GM18867 (cell line): ENCODE results near the gene NUF2.

Experiments used
- ATAC-seq: cut with Tn5 transposase; IDR thresholded peaks from one replicate; pipeline ENCODE4 v1.9.1; 2021; ENCODE audit warnings: mild to moderate bottlenecking, moderate library complexity; ENCODE audit not compliant: unreplicated experiment

The NUF2 gene

GRCh38 chr1:163399001-163399400 is 77.2 kb downstream of the NUF2 start:
- ATAC-seq, result no peak

GRCh38 chr1:163399976-163400601 is 78.3 kb downstream of the NUF2 start:
- ATAC-seq, result no peak

GRCh38 chr1:163401211-163401610 is 79.5 kb downstream of the NUF2 start:
- ATAC-seq, result no peak
